Middle frontal gyrus (tissue), 1 donor: ENCODE results near the gene PPEF2.

Source experiments
- DNase-seq: peaks from one replicate; pipeline ENCODE4 v3.0.0-alpha.2; 2015; ENCODE audit warnings: low spot score; ENCODE audit errors: extremely low spot score

The PPEF2 gene

GRCh38 chr4:75834095-75834771 lies 68.0 kb downstream of the PPEF2 start:
- DNase-seq: no peak

- DNase-seq: no peak
Measured at GRCh38 chr4:75831856-75832405, 70.3 kb downstream of the PPEF2 start.

GRCh38 chr4:75830906-75831305 lies 71.3 kb downstream of the PPEF2 start:
- no peak for DNase-seq

GRCh38 chr4:75823812-75824211 lies 78.4 kb downstream of the PPEF2 start:
- DNase-seq: no peak

- no peak for DNase-seq
Measured at GRCh38 chr4:75822416-75822815, 79.8 kb downstream of the PPEF2 start.

GRCh38 chr4:75821966-75822365 lies 80.3 kb downstream of the PPEF2 start:
- no peak for DNase-seq

- no peak for DNase-seq
Measured at GRCh38 chr4:75821216-75821615, 81.0 kb downstream of the PPEF2 start.

- no peak for DNase-seq
Measured at GRCh38 chr4:75820676-75821075, 81.6 kb downstream of the PPEF2 start.

- DNase-seq: no peak
Measured at GRCh38 chr4:75820197-75820596, 82.1 kb downstream of the PPEF2 start.

- no peak for DNase-seq
Measured at GRCh38 chr4:75819121-75819520, 83.1 kb downstream of the PPEF2 start.

GRCh38 chr4:75817901-75818300 lies 84.4 kb downstream of the PPEF2 start:
- no peak for DNase-seq
